Lower leg skin (tissue), 3 donors: ENCODE measurements around the gene TUBA1C.

Experiments
- POLR2A ChIP-seq, 2 donors: fragments of 450-650 bp; IDR thresholded peaks; one replicate each; pipeline ENCODE4 v1.6.1; 2016 to 2017; ENCODE audit warnings: antibody characterized with exemption in 2 of 2, mild to moderate bottlenecking in 1 of 2, moderate library complexity in 1 of 2
- TF ChIP-seq, protein P1 (sequence below), 3 donors: fragments of 450-650 bp; IDR thresholded peaks; one replicate each; pipeline ENCODE4 v1.5.1; 2016; ENCODE audit warnings: antibody characterized with exemption in 3 of 3, mild to moderate bottlenecking in 3 of 3, moderate library complexity in 2 of 3

DNA sequence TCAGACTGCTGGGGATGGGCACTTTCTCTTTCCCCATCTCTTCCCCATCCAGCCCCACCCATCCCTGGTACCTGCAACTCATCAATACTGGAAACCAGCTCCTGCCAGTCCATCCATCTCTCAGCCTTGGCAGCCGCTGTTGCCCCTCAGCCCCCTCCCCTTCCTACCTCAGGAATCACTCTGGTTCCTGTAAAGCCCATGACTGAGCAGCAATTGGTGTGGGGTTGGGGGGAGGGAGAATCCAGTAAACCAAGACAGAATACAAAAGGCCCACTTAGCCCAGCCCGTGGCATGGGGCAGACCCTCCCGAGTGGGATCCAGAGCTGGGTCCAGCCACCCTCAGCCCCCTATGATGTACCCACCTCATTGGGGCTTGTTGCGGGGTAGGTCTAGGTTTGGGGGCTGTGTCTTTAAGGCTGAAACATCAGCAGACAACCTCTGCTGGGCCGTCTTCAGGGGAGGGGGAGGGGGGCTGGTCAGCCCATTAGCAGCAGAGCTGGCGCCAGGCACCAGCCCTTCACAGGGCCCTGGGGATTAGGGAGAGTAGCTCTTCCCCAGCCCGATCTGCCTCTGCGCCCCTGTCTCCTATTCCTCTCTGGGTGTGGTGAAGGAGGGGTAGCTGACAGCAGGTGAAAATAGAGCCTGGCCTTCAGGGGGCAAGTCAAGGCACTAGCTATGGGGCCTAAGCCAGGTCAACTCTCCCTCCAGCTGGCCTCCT is 29.4 kb downstream of the TUBA1C start:
- TF ChIP-seq, protein P1, sequence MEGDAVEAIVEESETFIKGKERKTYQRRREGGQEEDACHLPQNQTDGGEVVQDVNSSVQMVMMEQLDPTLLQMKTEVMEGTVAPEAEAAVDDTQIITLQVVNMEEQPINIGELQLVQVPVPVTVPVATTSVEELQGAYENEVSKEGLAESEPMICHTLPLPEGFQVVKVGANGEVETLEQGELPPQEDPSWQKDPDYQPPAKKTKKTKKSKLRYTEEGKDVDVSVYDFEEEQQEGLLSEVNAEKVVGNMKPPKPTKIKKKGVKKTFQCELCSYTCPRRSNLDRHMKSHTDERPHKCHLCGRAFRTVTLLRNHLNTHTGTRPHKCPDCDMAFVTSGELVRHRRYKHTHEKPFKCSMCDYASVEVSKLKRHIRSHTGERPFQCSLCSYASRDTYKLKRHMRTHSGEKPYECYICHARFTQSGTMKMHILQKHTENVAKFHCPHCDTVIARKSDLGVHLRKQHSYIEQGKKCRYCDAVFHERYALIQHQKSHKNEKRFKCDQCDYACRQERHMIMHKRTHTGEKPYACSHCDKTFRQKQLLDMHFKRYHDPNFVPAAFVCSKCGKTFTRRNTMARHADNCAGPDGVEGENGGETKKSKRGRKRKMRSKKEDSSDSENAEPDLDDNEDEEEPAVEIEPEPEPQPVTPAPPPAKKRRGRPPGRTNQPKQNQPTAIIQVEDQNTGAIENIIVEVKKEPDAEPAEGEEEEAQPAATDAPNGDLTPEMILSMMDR (IDR thresholded peaks at IDR 0.05) = no peak
- TF ChIP-seq POLR2A (IDR thresholded peaks at IDR 0.05) = no peak
